Heart right ventricle (tissue), 16 donors: ENCODE data around the gene CCR3. TPM values are rescaled to one million over a fixed set of nuclear protein-coding genes. Genes with fewer than 3 reads are reported as not detected.
A peak's percentile ranks its signal among the peaks of the same experiment; 100 is the strongest.

Source experiments
- ATAC-seq, 8 donors: fragments of 200-7000 bp; cut with Tn5 transposase; one replicate each; pipeline ENCODE4 v1.9.1; 2020; ENCODE audit warnings: mild to moderate bottlenecking in 8 of 8, moderate library complexity in 8 of 8, moderate number of reproducible peaks in 1 of 8
- DNase-seq, 2 donors: peaks; one replicate each; pipeline ENCODE4 v3.0.0-alpha.2; 2020
- H3K27ac ChIP-seq, 10 donors: fragments of 200-600 bp; sonication (generic) in 2 of 10; one replicate each; pipeline versions ENCODE4 v1.5.0 to v1.8.0; 2020 to 2022; ENCODE audit warnings: mild to moderate bottlenecking in 3 of 10
- H3K27me3 ChIP-seq, 7 donors: fragments of 200-600 bp; one replicate each; pipeline ENCODE4 v1.8.0; 2021 to 2022; ENCODE audit warnings: mild to moderate bottlenecking in 2 of 7
- H3K36me3 ChIP-seq, 9 donors: fragments of 200-600 bp; sonication (generic) in 1 of 9; one replicate each; pipeline versions ENCODE4 v1.5.0 to v1.8.0; 2020 to 2022; ENCODE audit warnings: mild to moderate bottlenecking in 2 of 9
- H3K4me1 ChIP-seq, 9 donors: fragments of 200-600 bp; sonication (generic) in 1 of 9; one replicate each; pipeline versions ENCODE4 v1.5.0 to v1.8.0; 2020 to 2022; ENCODE audit warnings: mild to moderate bottlenecking in 4 of 9
- H3K4me3 ChIP-seq, 10 donors: fragments of 200-600 bp; sonication (generic) in 2 of 10; one replicate each; pipeline versions ENCODE4 v1.5.0 to v1.8.0; 2020 to 2022; ENCODE audit warnings: mild to moderate bottlenecking in 7 of 10, moderate library complexity in 2 of 10
- H3K9me3 ChIP-seq, 11 donors: fragments of 200-600 bp in 10 of 11; sonication (generic) in 2 of 11; one replicate each; pipeline versions ENCODE4 v1.5.0 to v1.8.0; 2013 to 2022; ENCODE audit warnings: mild to moderate bottlenecking in 2 of 11, control low read depth in 1 of 11, moderate library complexity in 1 of 11
- CTCF ChIP-seq, 9 donors: fragments of 200-600 bp; sonication (generic) in 2 of 9; IDR thresholded peaks; one replicate each; pipeline versions ENCODE4 v1.5.0 to v1.8.0; 2021 to 2022; ENCODE audit warnings: antibody characterized with exemption in 9 of 9, mild to moderate bottlenecking in 5 of 9, moderate library complexity in 1 of 9
- WGBS, 2 donors: extraction: QIAGEN DNeasy Blood & Tissue Kit; methylation state at CpG; one replicate each; pipeline ENCODE4 v1.1.7; 2013; ENCODE audit warnings: inconsistent platforms in 1 of 2; 5-methylcytosine and 5-hydroxymethylcytosine counted together
- intact Hi-C, 10 donors: fragments of 100-400 bp; cut with DNase I; formaldehyde crosslinking; loops; one replicate each; pipeline versions ENCODE4 v1.11.1 to v1.14.2; 2022
- polyA plus RNA-seq, 2 donors: library from polyadenylated mRNA; stranded (reverse); fragments of 200-250 nt; gene quantifications; one replicate each; pipeline ENCODE4 v1.2.3, GENCODE V29; 2013
- total RNA-seq, 10 donors: library from RNA; stranded (reverse); fragmentation: NEBNext Ultra II Directional in 3 of 10; extraction: Animal tissue kit (Norgen Biotek cat#: 25700) in 3 of 10; gene quantifications; one replicate each; pipeline versions ENCODE4 v1.2.1 to v1.2.4, GENCODE V29; 2021 to 2023
- donor health status: Arrhythmogenic right ventricular cardiomyopathy.
- donor health status: ischemic (EF 13 %, LVEDD 7.1; RV severe dilation, severe dysfunction).
- donor health status: healthy with polysubstance abuse.
- donor health status: DM: no; HTN: yes; CAD: no.
- donor health status: DM: no; HTN: no; CAD: no.
- donor health status: ischemic (EF 25% LVEDD 6.9; RV normal size, moderate dysfunction).
- donor health status: ischemic (EF 25% LVEDD 5.7; RV mildly dilated, moderate dysfunction).
- donor health status: healthy.
- donor health status: DM: yes; HTN: yes; CAD: no.
- donor health status: Ischemic cardiomyopathy.
- donor health status: ischemic (EF 35%, LVEDD 5.7; RV mildly dilated, moderate dysfunction).
- donor health status: nonischemic (EF 11% LVEDD 7.7; RV severe dilation, severe dysfunction).
- donor health status: DM: yes; HTN: yes; CAD: no.
- donor health status: PGD.
- donor health status: ischemic (EF 29% LVEDD 5.4; RV normal size, mild dysfunction).
- donor health status: nonischemic (EF 23%, LVEDD 6.1; RV moderate dilation, normal function).

Gene CCR3
- total and polyA plus RNA-seq, 12 donors: 0.61 to 0.67 TPM; not detected in 10

GRCh38 chr3:46221391-46221790 is 20.9 kb upstream of the CCR3 start:
- ATAC-seq (no peak), DNase-seq (no peak)
- intact Hi-C loops: no loop called here
- no peak for TF ChIP-seq CTCF (IDR thresholded peaks at IDR 0.05)
- peak overlapping the region in 1 of 10 donors; percentile 80 for H3K27ac ChIP-seq
- peaks cover 0 to 31% (median 0%) of the 10 kb centered on the region in 9 donors for H3K4me1 ChIP-seq
- 54 to 56% methylated on average over 4 of the region's 4 CpGs for WGBS, 2 donors
- H3K27me3 ChIP-seq: peaks cover 0 to 10% (median 3%) of the 10 kb centered on the region in 7 donors
- peaks cover 0 to 19% (median 0%) of the 10 kb centered on the region in 11 donors for H3K9me3 ChIP-seq
- H3K36me3 ChIP-seq: no peaks in the 10 kb centered on the region
- H3K4me3 ChIP-seq: no peak overlapping the region

GRCh38 chr3:46221938-46222337 is 20.3 kb upstream of the CCR3 start:
- DNase-seq (no peak), ATAC-seq (peak in 1 of 8 donors; percentile 30)
- H3K27ac ChIP-seq: peak overlapping the region in 1 of 10 donors; percentile 80
- peaks cover 0 to 31% (median 0%) of the 10 kb centered on the region in 9 donors for H3K4me1 ChIP-seq
- peaks cover 0 to 25% (median 0%) of the 10 kb centered on the region in 11 donors for H3K9me3 ChIP-seq
- 75 to 95% methylated on average over 1 of the region's 1 CpG for WGBS, 2 donors
- H3K27me3 ChIP-seq: peaks cover 0 to 10% (median 3%) of the 10 kb centered on the region in 7 donors
- no peak overlapping the region for H3K4me3 ChIP-seq
- no peaks in the 10 kb centered on the region for H3K36me3 ChIP-seq
- intact Hi-C loops: no loop called here
- TF ChIP-seq CTCF (IDR thresholded peaks at IDR 0.05): no peak

GRCh38 chr3:46222435-46223161 is 19.7 kb upstream of the CCR3 start:
- no peak overlapping the region for H3K4me3 ChIP-seq
- TF ChIP-seq CTCF (IDR thresholded peaks at IDR 0.05): no peak
- peak in 3 of 8 donors; percentile 28 to 49 (median 29) for ATAC-seq
- H3K27me3 ChIP-seq: peaks cover 0 to 10% (median 3%) of the 10 kb centered on the region in 7 donors
- DNase-seq: no peak
- peaks cover 0 to 25% (median 0%) of the 10 kb centered on the region in 11 donors for H3K9me3 ChIP-seq
- peaks cover 0 to 31% (median 0%) of the 10 kb centered on the region in 9 donors for H3K4me1 ChIP-seq
- 66 to 74% methylated on average over 7 of the region's 7 CpGs for WGBS, 2 donors
- no peaks in the 10 kb centered on the region for H3K36me3 ChIP-seq
- H3K27ac ChIP-seq: peak overlapping the region in 1 of 10 donors; percentile 80
- intact Hi-C loops: no loop called here

- Histone ChIP-seq H3K27me3 (peaks cover 0 to 46% (median 19%) of the 10 kb centered on the region in 7 donors), H3K4me1 (peaks cover 0 to 15% (median 0%) of the 10 kb centered on the region in 9 donors), H3K27ac (no peak overlapping the region), H3K4me3 (no peak overlapping the region), H3K9me3 (peaks cover 0 to 15% (median 0%) of the 10 kb centered on the region in 11 donors), H3K36me3 (no peaks in the 10 kb centered on the region)
- intact Hi-C loops: no loop called here
- DNase-seq (no peak), ATAC-seq (no peak)
- 64 to 70% methylated on average over 5 of the region's 5 CpGs for WGBS, 2 donors
- no peak for TF ChIP-seq CTCF (IDR thresholded peaks at IDR 0.05)
Observed at GRCh38 chr3:46228260-46229242, 13.7 kb upstream of the CCR3 start.
